HUES6 (cell line): ENCODE measurements around the gene PSD4.
"Not testable (repeated sequence)": the region's sequence is repeated elsewhere in the genome, so short reads cannot be mapped to it uniquely, and the experiment has no call there.

Experiments
- H3K27ac ChIP-seq: 2 replicates; pipeline ENCODE4 v1.7.0; 2013; ENCODE audit warnings: low read depth, mild to moderate bottlenecking, low read length, inconsistent platforms
- H3K27me3 ChIP-seq: 2 replicates; pipeline ENCODE4 v1.6.1; 2013; ENCODE audit warnings: low read length; ENCODE audit not compliant: control insufficient read depth, insufficient read depth
- H3K36me3 ChIP-seq: 2 replicates; pipeline ENCODE4 v1.6.1; 2013; ENCODE audit warnings: low read length; ENCODE audit not compliant: control insufficient read depth, insufficient read depth
- H3K4me1 ChIP-seq: 2 replicates; pipeline ENCODE4 v1.6.1; 2013; ENCODE audit warnings: low read length; ENCODE audit not compliant: control insufficient read depth, insufficient read depth
- H3K4me3 ChIP-seq: 2 replicates; pipeline ENCODE4 v1.5.1; 2013; ENCODE audit warnings: low read depth, low read length
- H3K9ac ChIP-seq: one replicate; pipeline ENCODE4 v1.6.1; 2013; ENCODE audit warnings: mild to moderate bottlenecking, low read length
- H3K9me3 ChIP-seq: 2 replicates; pipeline ENCODE4 v1.6.1; 2013; ENCODE audit warnings: low read depth, low read length; ENCODE audit not compliant: control insufficient read depth, insufficient read depth

PSD4 gene

DNA sequence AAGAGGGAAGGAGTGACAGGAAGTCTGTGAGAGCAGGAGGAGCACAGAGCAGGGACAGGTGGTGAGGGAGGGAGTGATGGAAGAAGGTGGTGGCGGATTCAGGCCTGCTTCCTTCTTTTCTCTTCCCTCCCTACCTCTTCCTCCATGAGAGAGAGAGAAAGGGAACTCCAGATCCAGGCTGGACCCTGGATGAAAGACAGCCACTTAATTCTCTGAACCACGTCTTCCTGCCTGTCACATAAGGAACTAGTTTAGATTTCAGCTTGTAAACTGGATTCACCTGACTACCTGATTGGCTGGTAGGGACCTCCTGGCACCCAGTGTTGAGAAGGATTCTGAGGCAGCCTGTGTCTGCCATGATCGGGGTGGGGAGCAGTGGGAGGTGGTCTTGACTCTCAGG, 56.0 kb downstream of the PSD4 start:
- Histone ChIP-seq H3K9me3 (no peaks in the 10 kb centered on the region), H3K9ac (no peak overlapping the region), H3K27ac (no peak overlapping the region), H3K36me3 (no peaks in the 10 kb centered on the region), H3K27me3 (no peaks in the 10 kb centered on the region), H3K4me1 (peaks cover 8% of the 10 kb centered on the region; the same call in 1 of the 2 replicates), H3K4me3 (no peak overlapping the region)

DNA sequence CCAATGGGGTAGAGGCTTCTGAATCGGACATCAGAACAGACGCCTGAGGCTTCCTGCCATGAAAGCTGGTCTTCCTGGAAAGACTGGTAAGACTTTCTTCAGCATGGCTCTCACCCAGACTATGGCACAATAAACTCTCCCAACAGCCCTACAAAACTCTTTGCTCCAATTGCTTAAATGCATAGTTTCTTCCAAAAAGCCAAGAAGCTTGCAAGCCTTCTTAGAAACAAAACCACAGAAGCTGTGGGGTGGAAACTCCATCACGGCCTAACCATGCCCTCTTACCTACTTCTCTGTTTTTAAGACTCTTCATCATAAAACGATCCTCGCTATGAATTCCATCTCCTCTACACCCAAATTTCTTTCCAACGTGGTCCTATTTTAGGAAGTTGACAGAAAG, 56.8 kb downstream of the PSD4 start:
- Histone ChIP-seq H3K27ac (no peak overlapping the region), H3K36me3 (no peaks in the 10 kb centered on the region), H3K27me3 (no peaks in the 10 kb centered on the region), H3K9me3 (no peaks in the 10 kb centered on the region), H3K4me1 (peaks cover 4% of the 10 kb centered on the region; the same call in 1 of the 2 replicates), H3K9ac (no peak overlapping the region), H3K4me3 (no peak overlapping the region)

DNA sequence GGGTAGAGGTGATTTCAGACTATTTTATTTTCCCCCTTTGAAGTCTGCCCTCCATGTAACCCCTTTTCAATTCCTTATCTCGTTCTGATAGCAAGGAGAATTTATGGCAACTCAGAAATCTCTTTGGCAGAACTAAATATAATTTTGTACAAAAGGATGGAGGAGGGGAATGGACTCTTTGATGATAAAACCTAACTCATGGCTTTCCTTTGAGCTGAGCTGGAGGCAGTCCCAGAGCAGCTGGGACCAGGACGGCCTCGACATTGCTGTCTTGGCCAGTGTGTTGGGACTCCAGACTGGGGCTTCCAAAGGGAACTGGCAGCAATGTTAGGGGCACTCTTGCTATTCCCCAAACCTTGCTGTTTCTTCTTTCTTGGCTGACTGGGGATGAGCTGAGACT, 57.3 kb downstream of the PSD4 start:
- H3K36me3 ChIP-seq: no peaks in the 10 kb centered on the region
- H3K27ac ChIP-seq: no peak overlapping the region
- peaks cover under 1% of the 10 kb centered on the region; the same call in 1 of the 2 replicates for H3K4me1 ChIP-seq
- H3K9me3 ChIP-seq: no peaks in the 10 kb centered on the region
- no peak overlapping the region for H3K4me3 ChIP-seq
- H3K9ac ChIP-seq: no peak overlapping the region
- no peaks in the 10 kb centered on the region for H3K27me3 ChIP-seq

DNA sequence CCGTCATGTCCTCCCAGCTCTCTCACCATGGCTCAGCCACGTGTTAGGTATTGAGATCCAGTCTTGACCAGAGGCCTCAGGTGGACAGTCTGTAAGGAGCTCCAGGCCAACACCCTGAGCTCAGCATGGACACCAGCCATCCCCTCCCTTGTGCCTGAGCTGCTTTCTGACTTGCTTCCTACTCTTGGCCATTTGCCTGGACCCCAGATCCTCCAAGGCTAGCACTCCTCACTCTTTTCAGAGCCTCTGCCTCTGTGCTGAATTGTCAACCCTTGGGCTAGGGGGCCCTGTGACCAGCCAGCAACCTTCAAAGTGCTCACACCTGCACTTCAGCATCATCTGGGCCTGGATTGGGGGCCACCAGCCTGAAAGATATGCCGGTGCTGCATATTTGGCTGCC, 58.4 kb downstream of the PSD4 start:
- Histone ChIP-seq H3K4me1 (no peaks in the 10 kb centered on the region), H3K4me3 (no peak overlapping the region), H3K9ac (no peak overlapping the region), H3K36me3 (no peaks in the 10 kb centered on the region), H3K27ac (no peak overlapping the region), H3K9me3 (peaks cover 5% of the 10 kb centered on the region), H3K27me3 (no peaks in the 10 kb centered on the region)

DNA sequence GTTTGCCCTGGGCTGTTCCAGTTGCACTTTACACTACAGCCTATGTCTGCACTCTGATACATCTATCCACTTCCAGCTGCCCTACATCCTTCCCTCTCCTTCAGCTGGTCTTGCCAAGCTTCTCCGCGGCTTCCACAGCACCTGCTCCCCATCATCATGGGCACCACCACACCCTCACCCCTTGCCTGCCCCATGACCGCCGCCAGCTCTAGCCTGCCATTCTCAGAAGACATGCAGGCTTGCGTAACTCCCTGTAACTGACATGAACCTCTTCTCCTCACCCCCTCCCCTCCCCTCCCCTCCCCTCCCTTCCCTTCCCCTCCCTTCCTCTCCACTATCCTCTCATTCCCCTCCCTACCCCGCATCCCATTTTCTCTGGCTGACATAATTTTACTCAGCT, 59.0 kb downstream of the PSD4 start:
- Histone ChIP-seq H3K4me3 (no peak overlapping the region), H3K9ac (no peak overlapping the region), H3K36me3 (no peaks in the 10 kb centered on the region), H3K9me3 (peaks cover 5% of the 10 kb centered on the region), H3K27me3 (no peaks in the 10 kb centered on the region), H3K27ac (no peak overlapping the region), H3K4me1 (no peaks in the 10 kb centered on the region)

DNA sequence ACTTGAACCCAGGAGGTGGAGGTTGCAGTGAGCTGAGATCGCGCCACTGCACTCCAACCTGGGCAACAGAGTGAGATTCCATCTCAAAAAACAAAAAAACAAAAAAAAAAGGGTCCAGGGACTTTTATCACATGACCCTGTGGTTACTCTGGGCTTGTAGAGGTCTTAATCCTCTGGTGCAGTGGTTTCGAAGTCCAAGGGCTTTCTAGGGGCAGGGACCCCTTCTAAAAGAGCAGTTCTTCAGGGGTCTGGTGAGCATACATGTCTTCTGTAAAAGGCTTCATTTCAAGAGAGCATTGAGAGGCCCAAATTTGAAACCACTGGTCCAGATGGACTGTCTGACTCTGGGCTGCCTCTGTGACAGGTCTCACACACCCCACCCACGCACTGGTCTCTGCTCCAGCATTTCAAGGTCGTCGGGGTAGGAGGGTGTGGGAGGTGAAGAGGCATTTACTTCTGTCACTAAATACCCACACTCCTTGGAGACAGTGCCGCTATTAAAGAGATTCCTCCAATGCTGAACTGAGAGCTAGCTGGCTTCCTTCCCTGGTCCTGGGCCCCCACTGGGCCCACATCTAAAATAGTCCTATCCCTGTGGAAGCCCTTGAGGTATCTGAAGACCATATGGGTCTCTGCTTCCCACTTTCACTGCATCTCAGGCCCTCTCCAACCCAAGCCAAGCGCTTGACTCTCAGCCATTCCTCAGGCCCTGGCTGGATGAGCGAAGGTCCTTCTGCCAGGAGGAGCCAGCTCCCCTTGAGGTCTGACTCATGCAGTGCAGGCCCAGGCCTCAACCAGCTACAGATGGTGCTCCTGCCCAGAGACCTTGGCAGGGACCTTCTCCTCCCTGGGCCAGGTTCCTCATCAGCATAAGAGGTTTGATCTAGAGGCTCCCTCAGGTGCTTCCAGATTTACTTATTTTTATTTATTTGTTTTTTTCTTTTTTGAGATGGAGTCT, 60.1 kb downstream of the PSD4 start:
- no peaks in the 10 kb centered on the region for H3K4me1 ChIP-seq
- H3K9ac ChIP-seq: no peak overlapping the region
- no peak overlapping the region for H3K27ac ChIP-seq
- H3K9me3 ChIP-seq: peaks cover 5% of the 10 kb centered on the region
- no peaks in the 10 kb centered on the region for H3K36me3 ChIP-seq
- H3K4me3 ChIP-seq: no peak overlapping the region
- H3K27me3 ChIP-seq: no peaks in the 10 kb centered on the region

DNA sequence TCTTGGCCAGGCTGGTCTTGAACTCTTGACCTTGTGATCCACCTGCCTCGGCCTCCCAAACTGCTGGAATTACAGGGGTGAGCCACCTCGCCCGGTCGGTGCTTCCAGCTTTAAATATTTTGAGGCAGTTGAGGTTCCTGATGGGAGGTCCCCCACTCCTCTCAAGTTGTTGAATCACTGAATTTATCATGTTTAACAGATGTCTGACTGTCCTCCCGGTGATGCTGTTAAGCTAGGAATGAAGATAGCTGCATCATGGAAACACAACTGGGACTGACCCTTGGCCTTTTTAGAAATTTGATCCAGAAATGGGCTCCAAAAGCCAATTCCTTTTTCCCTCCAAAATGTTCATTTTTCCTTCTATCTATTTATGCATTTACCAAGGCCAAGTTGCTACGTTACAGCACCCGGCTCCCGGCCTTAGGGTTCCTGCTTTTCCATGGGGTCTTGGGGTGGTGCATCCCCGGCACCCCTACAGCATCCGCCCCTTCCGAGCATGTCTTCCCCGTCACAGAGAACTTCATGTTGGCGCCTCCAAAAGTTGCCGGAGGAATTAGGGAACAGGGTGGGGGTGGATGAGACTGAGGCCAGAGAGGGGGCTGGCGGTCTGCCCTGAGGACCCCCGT, 61.1 kb downstream of the PSD4 start:
- no peaks in the 10 kb centered on the region for H3K36me3 ChIP-seq

DNA sequence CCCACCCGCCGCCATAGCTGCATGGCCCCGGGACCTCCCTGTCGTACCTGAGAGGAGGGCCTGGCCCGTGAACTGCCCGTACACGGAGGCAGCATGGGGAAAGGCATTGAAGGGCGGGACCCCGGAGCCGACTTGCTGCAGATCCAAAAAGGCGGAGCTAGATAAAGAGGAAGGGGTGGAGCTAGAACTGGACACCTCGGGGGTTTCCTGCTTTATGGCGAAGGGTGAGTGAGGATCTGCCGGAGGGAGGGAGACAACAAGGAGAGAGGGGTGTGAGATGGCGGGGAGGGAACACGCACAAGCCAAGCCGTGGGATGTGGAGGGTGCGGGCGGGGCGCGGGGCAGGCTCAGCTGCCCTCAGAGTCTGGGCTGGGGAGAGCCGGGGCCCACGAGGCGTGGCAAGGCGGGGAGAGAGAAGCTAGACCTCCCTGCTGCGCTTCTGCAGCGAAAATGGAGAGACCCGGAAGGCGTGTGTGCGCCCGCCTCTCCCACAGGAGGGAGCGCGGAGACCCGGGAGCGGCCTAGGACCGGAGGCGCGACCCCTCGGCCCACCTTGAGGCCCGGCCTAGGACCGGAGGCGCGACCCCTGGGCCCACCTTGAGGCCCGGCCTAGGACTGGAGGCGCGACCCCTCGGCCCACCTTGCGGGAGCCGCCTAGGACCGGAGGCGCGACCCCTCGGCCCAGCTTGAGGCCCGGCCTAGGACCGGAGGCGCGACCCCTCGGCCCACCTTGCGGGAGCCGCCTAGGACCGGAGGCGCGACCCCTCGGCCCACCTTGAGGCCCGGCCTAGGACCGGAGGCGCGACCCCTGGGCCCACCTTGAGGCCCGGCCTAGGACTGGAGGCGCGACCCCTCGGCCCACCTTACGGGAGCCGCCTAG, 61.8 kb downstream of the PSD4 start:
- H3K27me3 ChIP-seq, H3K9ac ChIP-seq, H3K36me3 ChIP-seq, H3K4me3 ChIP-seq, H3K27ac ChIP-seq, H3K9me3 ChIP-seq, H3K4me1 ChIP-seq: not testable (repeated sequence)

More for the DNA sequence above, 61.1 kb downstream of the PSD4 start:
- Histone ChIP-seq H3K9ac (no peak overlapping the region), H3K27ac (no peak overlapping the region), H3K9me3 (peaks cover 5% of the 10 kb centered on the region), H3K4me1 (no peaks in the 10 kb centered on the region), H3K27me3 (no peaks in the 10 kb centered on the region), H3K4me3 (no peak overlapping the region)

DNA sequence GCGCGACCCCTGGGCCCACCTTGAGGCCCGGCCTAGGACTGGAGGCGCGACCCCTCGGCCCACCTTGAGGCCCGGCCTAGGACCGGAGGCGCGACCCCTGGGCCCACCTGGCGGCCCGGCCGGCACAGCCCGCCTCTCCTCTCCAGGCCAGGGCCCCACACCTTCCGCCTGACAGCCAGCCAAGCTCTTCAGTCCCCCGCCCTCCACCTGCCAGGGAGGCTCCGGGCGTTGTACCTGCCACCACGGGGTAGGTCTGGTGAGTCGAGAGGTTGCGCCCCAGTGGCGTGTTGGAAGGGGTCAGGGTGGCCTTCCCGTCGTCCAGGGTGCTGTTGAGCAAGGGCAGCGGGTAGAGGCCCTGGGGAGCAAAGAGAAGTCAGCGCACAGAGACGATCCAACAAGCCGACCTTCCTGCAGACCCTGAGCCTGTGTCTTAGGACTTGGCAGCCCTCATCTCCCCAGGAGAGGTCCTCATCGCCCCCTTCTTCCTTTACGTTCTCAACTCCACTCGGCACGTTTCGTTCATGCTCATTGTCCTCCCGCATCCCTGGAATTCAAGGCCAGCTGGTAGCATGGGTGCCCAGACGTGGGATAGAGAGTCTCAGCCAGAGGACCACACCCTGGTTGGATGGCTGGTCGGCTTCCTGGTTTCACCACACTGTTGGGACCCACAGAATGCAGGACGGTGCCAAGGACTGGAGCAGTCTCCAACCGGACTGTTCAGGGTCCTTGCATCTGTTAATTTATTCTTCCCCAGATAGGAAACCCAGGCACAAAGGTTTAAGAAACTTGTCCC, 62.8 kb downstream of the PSD4 start:
- Histone ChIP-seq H3K4me1 (peaks cover 11% of the 10 kb centered on the region; the same call in 1 of the 2 replicates), H3K36me3 (no peaks in the 10 kb centered on the region), H3K27ac (no peak overlapping the region), H3K4me3 (no peak overlapping the region), H3K9ac (no peak overlapping the region), H3K9me3 (peaks cover 5% of the 10 kb centered on the region), H3K27me3 (no peaks in the 10 kb centered on the region; the same call in 1 of the 2 replicates)

DNA sequence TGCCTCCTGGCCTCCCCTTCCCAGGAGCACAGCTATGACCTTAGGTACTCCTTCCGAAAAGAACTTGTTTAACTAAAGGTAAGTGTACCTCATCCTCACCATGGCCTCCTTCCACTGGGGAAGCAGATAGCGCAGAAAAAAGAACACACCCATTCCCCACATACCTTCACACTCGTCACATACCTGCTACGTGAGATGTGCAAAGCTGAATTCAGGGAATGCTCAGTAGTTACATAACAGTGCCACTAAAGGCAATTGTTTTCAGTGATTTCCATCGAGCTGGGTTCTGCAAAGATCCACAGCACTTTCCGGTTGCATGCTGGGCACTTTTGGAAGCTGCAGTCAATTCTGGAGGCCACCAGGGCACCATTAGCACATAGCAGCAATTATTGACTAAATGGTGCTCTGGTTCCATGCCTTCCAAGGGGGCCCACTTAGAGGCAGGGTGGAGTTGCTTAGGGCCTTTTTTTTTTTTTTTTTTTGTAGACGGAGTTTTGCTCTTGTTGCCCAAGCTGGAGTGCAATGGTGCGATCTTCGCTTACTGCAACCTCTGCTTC, 63.9 kb downstream of the PSD4 start:
- H3K27ac ChIP-seq: no peak overlapping the region
- H3K4me1 ChIP-seq: peaks cover 11% of the 10 kb centered on the region; the same call in 1 of the 2 replicates
- H3K9me3 ChIP-seq: peaks cover 5% of the 10 kb centered on the region
- no peaks in the 10 kb centered on the region; the same call in 1 of the 2 replicates for H3K27me3 ChIP-seq
- H3K4me3 ChIP-seq: no peak overlapping the region
- H3K9ac ChIP-seq: no peak overlapping the region
- no peaks in the 10 kb centered on the region for H3K36me3 ChIP-seq
